NOMO-1 treated with DMSO at 0.1 percent for 48 hours (cell line): ENCODE results near the gene SLC28A1.

Source experiments
- DNase-seq: peaks from one replicate; lab custom pipeline; 2025; ENCODE audit not compliant: unreplicated experiment; lab: John Stamatoyannopoulos, UW

SLC28A1 gene

DNA sequence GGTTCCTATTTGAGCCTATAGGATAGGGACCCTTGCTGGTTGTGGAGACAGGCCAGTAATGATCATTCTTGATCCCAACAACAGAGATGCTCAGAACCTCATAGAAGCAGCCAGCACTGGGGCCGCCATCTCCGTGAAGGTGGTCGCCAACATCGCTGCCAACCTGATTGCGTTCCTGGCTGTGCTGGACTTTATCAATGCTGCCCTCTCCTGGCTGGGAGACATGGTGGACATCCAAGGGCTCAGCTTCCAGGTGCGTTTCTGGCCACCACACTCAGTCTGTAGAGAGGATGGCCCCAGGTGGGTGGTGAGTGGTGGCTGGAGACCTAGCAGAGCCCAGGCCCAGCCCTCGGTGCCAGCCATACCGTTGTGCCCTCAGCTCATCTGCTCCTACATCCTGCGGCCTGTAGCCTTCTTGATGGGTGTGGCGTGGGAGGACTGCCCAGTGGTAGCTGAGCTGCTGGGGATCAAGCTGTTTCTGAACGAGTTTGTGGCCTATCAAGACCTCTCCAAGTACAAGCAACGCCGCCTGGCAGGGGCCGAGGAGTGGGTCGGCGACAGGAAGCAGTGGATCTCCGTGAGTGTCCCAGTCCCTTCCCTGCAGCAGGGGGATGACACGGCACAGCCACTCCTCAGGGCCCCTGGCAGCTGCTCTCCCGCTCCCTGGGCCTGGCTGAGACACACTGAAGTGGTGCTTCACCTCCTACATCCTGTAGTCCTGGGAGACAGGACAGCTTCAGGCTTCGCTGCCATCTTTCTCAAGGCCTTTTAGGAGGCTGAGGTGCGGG is 50.7 kb downstream of the SLC28A1 start:
- DNase-seq: no peak

GRCh38 chr15:84937144-84937543 is 52.7 kb downstream of the SLC28A1 start:
- no peak for DNase-seq

- DNase-seq: no peak
These were observed 54.3 kb downstream of the SLC28A1 start for GRCh38 chr15:84938726-84939125.

DNA sequence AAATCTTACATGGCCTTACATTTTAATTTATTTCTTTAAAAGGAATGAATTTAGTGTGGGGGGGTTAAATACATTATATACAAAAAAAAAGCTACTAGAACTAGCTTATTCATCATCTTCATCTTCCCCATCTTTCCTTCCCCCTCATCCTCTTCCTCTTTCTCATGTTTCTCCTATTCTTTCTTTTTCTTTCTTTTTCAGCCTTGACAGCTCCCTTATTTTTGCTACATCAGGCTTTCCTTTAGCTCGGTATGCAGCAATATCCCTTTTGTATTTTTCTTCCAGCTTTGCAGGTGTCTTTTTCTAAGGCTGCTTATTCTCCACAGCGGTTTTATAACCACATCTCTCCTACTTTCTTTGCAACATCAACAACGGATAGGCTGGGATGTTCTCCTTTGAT is 55.9 kb downstream of the SLC28A1 start:
- DNase-seq: no peak

GRCh38 chr15:84942456-84942855 is 58.0 kb downstream of the SLC28A1 start:
- no peak for DNase-seq

DNA sequence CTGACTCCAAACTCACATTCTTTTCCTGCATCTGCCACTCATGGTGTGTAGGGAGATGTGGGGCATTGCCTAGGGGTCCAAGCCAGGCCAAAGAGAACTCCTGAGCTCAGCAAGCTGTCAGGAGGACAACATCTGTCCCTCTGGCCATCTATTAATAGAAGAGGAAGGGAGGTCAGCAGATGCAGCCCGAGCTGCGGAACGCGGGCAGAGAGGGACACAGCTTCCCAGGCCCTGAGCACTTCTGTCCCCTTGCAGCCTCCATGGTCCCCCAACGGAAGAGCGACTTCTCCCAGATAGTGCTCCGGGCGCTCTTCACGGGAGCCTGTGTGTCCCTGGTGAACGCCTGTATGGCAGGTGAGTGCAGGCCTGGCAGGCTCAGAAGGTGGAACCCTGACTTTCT is 59.8 kb downstream of the SLC28A1 start:
- no peak for DNase-seq

- DNase-seq: no peak
These were observed 60.4 kb downstream of the SLC28A1 start for GRCh38 chr15:84944861-84945260.

GRCh38 chr15:84946772-84947489 is 62.5 kb downstream of the SLC28A1 start:
- no peak for DNase-seq

DNA sequence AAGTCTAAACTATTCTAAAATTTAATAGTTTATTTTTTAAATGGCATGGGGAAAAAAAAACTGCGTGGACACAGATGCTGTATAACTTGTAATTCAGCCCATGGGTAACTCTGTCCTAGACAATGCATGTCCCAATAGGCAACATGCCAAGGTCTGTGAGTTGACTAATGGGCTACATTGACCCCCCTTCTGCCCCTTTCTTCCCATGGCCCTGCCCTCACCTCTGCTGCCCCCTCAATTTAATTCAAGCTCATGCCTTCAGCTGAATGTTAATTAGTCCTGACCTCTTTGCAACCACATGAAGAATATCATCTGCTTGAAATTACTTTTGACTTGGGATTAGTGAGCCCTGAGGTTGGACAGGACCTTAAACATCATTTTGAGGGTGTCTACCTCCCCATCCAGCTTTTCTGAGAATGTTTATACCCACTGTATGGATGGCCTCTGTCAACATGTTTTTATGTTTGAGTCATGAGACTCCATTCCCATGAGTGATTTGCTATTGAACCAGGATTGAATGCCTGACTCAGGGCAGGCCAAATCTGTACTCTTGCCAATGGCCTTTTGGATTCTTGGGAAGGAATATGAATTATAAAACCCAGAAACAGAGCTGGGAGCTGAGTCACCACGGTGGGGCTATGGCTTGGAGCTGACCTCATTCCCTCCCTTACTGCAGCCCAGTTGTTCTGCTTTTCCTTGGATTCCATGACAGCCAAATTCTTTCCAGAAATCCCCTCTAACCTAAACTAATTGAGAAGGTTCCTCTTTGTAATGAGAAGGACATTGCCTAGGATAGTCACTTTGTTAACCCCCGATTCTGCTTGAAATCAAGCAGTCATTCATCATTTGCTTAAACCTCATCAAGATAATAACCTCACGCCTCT is 63.7 kb downstream of the SLC28A1 start:
- DNase-seq: no peak

- DNase-seq: no peak
These were observed 64.6 kb downstream of the SLC28A1 start for GRCh38 chr15:84949043-84949442.

DNA sequence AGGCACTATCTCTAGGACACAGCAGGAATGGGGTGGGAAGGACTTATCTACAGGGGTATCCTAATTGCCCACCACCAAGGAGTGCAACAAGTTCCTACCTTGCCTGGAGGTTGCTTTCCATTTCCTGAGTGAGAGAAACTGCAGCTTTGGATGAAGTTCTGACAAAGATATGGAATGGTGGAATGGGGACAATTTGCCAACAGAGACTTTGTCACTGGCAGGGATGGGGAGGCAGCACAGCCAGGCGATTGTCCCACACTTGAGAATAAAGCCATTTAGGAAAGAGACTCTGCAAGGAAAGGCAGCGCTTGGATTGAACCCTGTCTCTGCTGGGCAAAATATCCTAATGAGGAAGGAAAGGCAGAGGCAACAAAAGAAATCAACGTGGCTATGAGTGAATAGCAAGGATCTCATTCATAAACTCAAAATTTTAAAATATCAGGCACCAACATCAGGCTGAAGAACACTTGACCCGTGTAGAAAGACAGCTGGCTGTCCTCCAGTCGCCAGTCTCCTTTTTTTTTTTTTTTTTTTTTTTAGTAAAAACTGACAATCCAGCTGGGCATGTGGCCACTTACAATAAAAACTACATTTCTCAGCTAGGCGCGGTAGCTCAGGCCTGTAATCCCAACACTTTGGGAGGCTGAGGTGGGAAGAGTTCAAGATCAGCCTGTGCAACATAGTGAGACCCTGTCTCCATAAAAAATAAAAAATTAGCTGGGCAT is 65.5 kb downstream of the SLC28A1 start:
- no peak for DNase-seq

DNA sequence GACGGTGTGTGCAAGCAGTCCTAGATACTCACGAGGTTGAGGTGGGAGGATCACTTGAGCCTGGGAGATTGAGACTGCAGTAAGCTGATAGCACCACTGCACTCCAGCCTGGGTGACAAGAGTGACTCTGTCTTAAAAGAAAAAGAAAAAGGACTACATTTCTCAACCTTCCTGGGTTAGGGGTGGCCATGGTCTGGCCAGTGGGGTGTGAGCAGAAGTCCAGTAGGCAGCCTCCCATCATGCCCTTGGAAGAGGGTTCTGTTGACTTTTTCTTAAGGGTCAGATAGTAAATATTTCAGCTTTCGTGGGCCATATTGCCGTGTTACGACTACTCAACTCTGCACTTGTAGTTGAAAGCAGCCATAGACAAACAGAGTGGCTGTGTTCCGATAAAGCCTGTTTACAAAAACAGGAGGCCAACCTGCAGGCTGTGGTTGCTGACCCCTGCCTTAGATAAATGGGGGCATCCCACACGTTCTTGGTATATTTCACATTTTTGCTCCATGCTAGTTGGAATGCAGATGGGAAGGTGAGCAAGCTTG is 66.2 kb downstream of the SLC28A1 start:
- no peak for DNase-seq

- DNase-seq: no peak
These were observed 67.3 kb downstream of the SLC28A1 start for GRCh38 chr15:84951736-84952135.

- no peak for DNase-seq
These were observed 68.7 kb downstream of the SLC28A1 start for GRCh38 chr15:84953136-84953535.

GRCh38 chr15:84953726-84954125 is 69.3 kb downstream of the SLC28A1 start:
- no peak for DNase-seq

DNA sequence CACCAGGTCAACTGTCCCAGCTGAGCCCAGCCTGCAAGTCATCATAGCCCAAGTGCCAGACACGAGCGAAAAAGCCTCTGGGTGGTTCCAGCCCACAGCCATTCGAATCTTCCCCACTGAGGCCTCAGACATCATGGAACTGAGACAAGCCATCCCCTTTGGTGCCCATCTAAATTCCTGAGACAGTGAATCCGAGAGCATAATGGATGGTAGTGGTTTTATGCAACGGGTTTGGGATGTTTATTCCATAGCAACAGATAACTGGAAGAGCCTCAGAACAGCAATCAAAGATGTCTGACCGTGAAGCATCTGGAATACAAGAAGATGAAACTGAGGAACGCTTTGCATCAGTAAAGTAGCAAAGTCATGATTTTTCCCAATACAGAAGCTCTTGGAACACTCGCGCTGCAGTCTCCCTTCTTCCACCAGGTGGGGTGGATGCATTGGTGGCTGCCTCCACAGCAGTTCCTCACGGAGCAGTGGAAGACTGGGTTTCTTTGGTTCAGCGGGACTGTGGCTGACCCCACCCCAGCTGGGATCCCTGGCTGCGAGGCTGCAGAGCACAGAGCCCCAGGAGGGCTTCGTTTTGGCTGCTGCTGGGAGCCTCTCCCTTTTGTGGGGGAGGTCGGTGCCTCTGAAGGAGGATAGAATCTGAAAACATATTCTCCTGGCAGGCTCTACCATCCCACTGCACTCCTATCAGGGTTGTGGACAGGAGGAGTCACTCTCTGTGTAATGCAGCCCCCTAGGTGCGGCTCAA is 70.8 kb downstream of the SLC28A1 start:
- no peak for DNase-seq

DNA sequence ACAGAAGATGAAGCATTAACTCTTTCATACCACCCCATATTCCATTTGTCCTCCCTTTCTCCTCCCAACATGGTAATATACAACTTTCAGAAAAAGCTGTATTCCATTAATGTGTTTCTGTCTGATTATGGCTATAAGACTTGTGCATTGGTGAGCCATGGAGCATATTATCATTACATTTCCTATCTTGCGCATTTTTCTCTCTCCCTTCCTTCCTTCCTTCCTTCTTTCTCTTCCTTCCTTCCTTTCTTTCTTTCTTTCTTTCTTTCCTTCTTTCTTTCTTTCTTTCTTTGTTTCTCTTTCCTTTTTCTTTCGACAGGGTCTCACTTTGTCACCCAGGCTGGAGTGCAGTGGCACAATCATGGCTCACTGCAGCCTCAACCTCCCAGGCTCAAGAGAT is 71.7 kb downstream of the SLC28A1 start:
- DNase-seq: no peak

DNA sequence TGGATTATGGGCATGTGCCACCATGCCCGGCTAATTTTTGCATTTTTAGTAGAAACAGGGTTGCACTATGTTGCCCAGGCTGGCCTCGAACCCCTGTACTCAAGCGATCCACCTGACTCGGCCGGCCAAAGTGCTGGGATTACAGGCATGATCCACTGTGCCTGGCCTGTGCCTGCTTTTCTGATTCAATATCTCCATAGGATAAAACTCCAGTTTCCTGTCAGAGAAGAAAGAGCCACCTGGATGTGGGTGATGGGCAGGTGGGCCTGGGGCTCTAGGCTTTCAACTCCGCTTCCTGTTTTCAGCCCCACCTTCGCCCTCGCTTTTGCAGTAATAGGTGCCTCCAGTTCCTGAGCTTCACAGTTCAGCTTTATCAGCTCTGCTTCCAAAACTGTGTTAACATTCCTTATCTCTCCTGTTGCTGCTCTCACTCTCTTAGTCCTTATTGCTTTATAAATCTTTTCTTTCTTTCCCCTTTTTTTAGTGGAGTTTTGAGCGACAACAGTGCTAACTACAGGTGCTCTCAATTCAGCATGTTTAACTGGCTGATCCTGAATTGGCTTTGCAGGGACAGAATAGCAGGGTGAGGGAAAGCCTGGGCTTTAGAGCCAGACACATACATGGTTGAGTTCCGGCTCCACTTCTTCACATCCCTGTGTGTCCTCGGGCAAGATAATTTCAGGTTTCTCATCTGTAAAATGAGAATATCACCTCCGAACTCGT is 76.1 kb downstream of the SLC28A1 start:
- no peak for DNase-seq

DNA sequence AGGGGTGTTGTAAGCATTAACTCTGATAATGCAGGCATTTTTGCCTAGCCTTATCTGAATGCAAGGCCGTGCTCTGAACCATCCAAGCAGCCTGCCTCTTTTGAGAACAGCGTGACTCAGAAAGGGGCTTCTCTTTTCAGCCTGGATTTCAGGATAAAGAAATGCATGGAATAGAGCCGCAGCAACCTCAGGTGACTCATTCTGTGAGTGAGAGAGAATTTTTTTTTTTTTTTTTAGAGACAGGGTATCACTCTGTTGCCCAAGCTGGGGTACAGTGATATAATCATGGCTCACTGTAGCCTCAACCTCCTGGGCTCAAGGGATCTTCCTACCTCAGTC is 76.6 kb downstream of the SLC28A1 start:
- no peak for DNase-seq
